SK-N-SH (cell line): ENCODE data around the gene SLC47A2. TPM values are rescaled to one million over a fixed set of nuclear protein-coding genes. Genes with fewer than 3 reads are reported as not detected.

ENCODE experiments used
- CTCF ChIA-PET: fragments of 300-600, 350-600 bp; formaldehyde crosslinking; extraction: SDS; loops from one replicate; lab custom pipeline; 2021; lab: Yijun Ruan, JAX
- POLR2A ChIA-PET: fragments of 350-600 bp; sonication (Branson Sonifier 250); formaldehyde crosslinking; extraction: SDS; loops from one replicate; lab custom pipeline; 2020; ENCODE audit warnings: antibody characterized with exemption, inconsistent platforms; lab: Yijun Ruan, JAX
- DNase-seq: peaks from one replicate; pipeline ENCODE4 v3.0.0; 2012
- H2AFZ ChIP-seq: fragments of 200-600 bp; sonication (generic); 2 replicates; pipeline ENCODE4 v1.8.1; 2016; ENCODE audit warnings: antibody characterized with exemption, mild to moderate bottlenecking, low read depth
- H3F3A ChIP-seq: fragments of 200-600 bp; sonication (generic); replicated peaks from 2 replicates; pipeline ENCODE3; 2016; ENCODE audit warnings: antibody characterized with exemption, mild to moderate bottlenecking; ENCODE audit not compliant: insufficient read depth
- H3K27ac ChIP-seq, 2 experiments: fragments of 200-500 bp in 1 of 2; fragments of 200-600 bp in 1 of 2; sonication (Bioruptor generic) in 1 of 2; sonication (generic), shearing (Covaris generic) in 1 of 2; 2 replicates each; pipeline versions ENCODE4 v1.5.1 to v1.6.1; 2014 to 2016; ENCODE audit warnings: low read depth in 2 of 2, inconsistent platforms in 1 of 2, low read length in 1 of 2, mild to moderate bottlenecking in 1 of 2, mixed read lengths in 1 of 2
- H3K27me3 ChIP-seq: fragments of 200-600 bp; sonication (generic), shearing (Covaris generic); 2 replicates; pipeline ENCODE4 v1.6.1; 2016; ENCODE audit warnings: mixed run types; ENCODE audit not compliant: insufficient read depth
- H3K36me3 ChIP-seq, 2 experiments: fragments of 200-500 bp in 1 of 2; fragments of 200-600 bp in 1 of 2; sonication (Bioruptor generic) in 1 of 2; sonication (generic) in 1 of 2; replicated peaks in 1 of 2; 2 replicates each; pipeline versions ENCODE3 to v1.5.1; 2014 to 2016; ENCODE audit warnings: low read length in 1 of 2, mild to moderate bottlenecking in 1 of 2; ENCODE audit not compliant: insufficient read depth in 2 of 2, control insufficient read depth in 1 of 2
- H3K4me1 ChIP-seq, 2 experiments: fragments of 200-500 bp in 1 of 2; fragments of 200-600 bp in 1 of 2; sonication (Bioruptor generic) in 1 of 2; sonication (generic), shearing (Covaris generic) in 1 of 2; 2 replicates each; pipeline versions ENCODE4 v1.5.1 to v1.6.1; 2014 to 2016; ENCODE audit warnings: low read depth in 1 of 2, low read length in 1 of 2, mixed run types in 1 of 2; ENCODE audit not compliant: insufficient read depth in 2 of 2, control insufficient read depth in 1 of 2
- H3K4me2 ChIP-seq: fragments of 200-600 bp; sonication (generic), shearing (Covaris generic); 2 replicates; pipeline ENCODE4 v1.6.1; 2017; ENCODE audit warnings: mixed run types
- H3K4me3 ChIP-seq, 2 experiments: fragments of 200-500 bp in 1 of 2; fragments of 200-600 bp in 1 of 2; sonication (Bioruptor generic) in 1 of 2; sonication (generic), shearing (Covaris generic) in 1 of 2; 2 replicates each; pipeline versions ENCODE4 v1.5.1 to v1.8.1; 2014 to 2016; ENCODE audit warnings: low read depth in 2 of 2, inconsistent platforms in 1 of 2, low read length in 1 of 2, mild to moderate bottlenecking in 1 of 2, mixed read lengths in 1 of 2, moderate library complexity in 1 of 2
- H3K79me2 ChIP-seq: fragments of 200-600 bp; sonication (generic); 2 replicates; pipeline ENCODE4 v1.8.1; 2017; ENCODE audit warnings: mild to moderate bottlenecking; ENCODE audit not compliant: insufficient read depth
- H3K9ac ChIP-seq: fragments of 200-600 bp; sonication (generic); 2 replicates; pipeline ENCODE4 v1.6.1; 2017; ENCODE audit warnings: mixed run types
- H3K9me2 ChIP-seq: fragments of 200-600 bp; sonication (generic); 2 replicates; pipeline ENCODE4 v1.6.1; 2017; ENCODE audit warnings: mixed run types
- H3K9me3 ChIP-seq: fragments of 200-600 bp; sonication (generic); 2 replicates; pipeline ENCODE4 v1.6.1; 2017; ENCODE audit warnings: mixed run types, mild to moderate bottlenecking, moderate library complexity
- H4K20me1 ChIP-seq: fragments of 200-600 bp; sonication (generic); 2 replicates; pipeline ENCODE4 v1.6.1; 2017; ENCODE audit warnings: mild to moderate bottlenecking, mixed run types; ENCODE audit not compliant: insufficient read depth
- CHD2 ChIP-seq: fragments of 150-350 bp; IDR thresholded peaks from 2 replicates; pipeline ENCODE4 v1.6.1; 2018; ENCODE audit warnings: low read length; ENCODE audit not compliant: partially characterized antibody
- ELF1 ChIP-seq: IDR thresholded peaks from 2 replicates; pipeline ENCODE4 v1.4.0; 2012
- EZH2phosphoT487 ChIP-seq: fragments of 200-600 bp; sonication (generic); IDR thresholded peaks from 2 replicates; pipeline ENCODE4 v1.6.1; 2017; ENCODE audit warnings: low read depth, mixed run types, mild to moderate bottlenecking, antibody characterized with exemption, moderate library complexity, borderline replicate concordance
- FOSL2 ChIP-seq: IDR thresholded peaks from 2 replicates; pipeline ENCODE4 v1.4.0; 2012; ENCODE audit warnings: low read depth, mild to moderate bottlenecking, moderate library complexity, borderline replicate concordance
- FOXJ3 ChIP-seq: sonication (generic); formaldehyde crosslinking; IDR thresholded peaks from 2 replicates; pipeline ENCODE4 v1.5.1; 2020; ENCODE audit warnings: mild to moderate bottlenecking, missing genetic modification reagents
- FOXM1 ChIP-seq: IDR thresholded peaks from 2 replicates; pipeline ENCODE4 v1.4.0; 2012; ENCODE audit warnings: low read depth, mild to moderate bottlenecking
- GATA2 ChIP-seq: sonication (generic); formaldehyde crosslinking; IDR thresholded peaks from 2 replicates; pipeline ENCODE4 v1.5.0; 2020; ENCODE audit warnings: mild to moderate bottlenecking, missing genetic modification reagents
- MEF2A ChIP-seq: IDR thresholded peaks from 2 replicates; pipeline ENCODE4 v1.4.0; 2012; ENCODE audit warnings: low read depth, borderline replicate concordance
- MXI1 ChIP-seq: IDR thresholded peaks from 2 replicates; pipeline ENCODE4 v1.6.1; 2012; ENCODE audit warnings: mild to moderate bottlenecking, low read depth, low read length, improper control_type of control experiment
- NFIC ChIP-seq: IDR thresholded peaks from 2 replicates; pipeline ENCODE4 v1.4.0; 2012; ENCODE audit warnings: borderline replicate concordance
- POLR2AphosphoS5 ChIP-seq: IDR thresholded peaks from 2 replicates; pipeline ENCODE4 v1.6.1; 2012; ENCODE audit warnings: low read depth, low read length
- RXRA ChIP-seq: IDR thresholded peaks from 2 replicates; pipeline ENCODE4 v1.4.0; 2012; ENCODE audit warnings: low read depth, mild to moderate bottlenecking, borderline replicate concordance
- SIN3A ChIP-seq: IDR thresholded peaks from 2 replicates; pipeline ENCODE4 v1.6.1; 2012; ENCODE audit warnings: low read depth, mild to moderate bottlenecking, low read length, moderate library complexity, borderline replicate concordance
- SMC3 ChIP-seq: IDR thresholded peaks from 2 replicates; pipeline ENCODE4 v1.6.1; 2012; ENCODE audit warnings: low read depth, low read length, improper control_type of control experiment
- TAF1 ChIP-seq: IDR thresholded peaks from 2 replicates; pipeline ENCODE4 v1.6.1; 2012; ENCODE audit warnings: low read depth, mild to moderate bottlenecking, low read length, moderate library complexity, borderline replicate concordance
- TCF12 ChIP-seq: IDR thresholded peaks from 2 replicates; pipeline ENCODE4 v1.4.0; 2012
- TEAD4 ChIP-seq: IDR thresholded peaks from 2 replicates; pipeline ENCODE4 v1.4.0; 2012; ENCODE audit warnings: mild to moderate bottlenecking, borderline replicate concordance; ENCODE audit not compliant: insufficient read depth
- YY1 ChIP-seq: IDR thresholded peaks from 2 replicates; pipeline ENCODE4 v1.4.0; 2012; ENCODE audit warnings: low read depth, mild to moderate bottlenecking
- WGBS: methylation state at CpG from one replicate; pipeline ENCODE4 v1.1.6; 2017; ENCODE audit warnings: low lambda C conversion rate; 5-methylcytosine and 5-hydroxymethylcytosine counted together
- polyA plus RNA-seq, 3 experiments: library from polyadenylated mRNA; depleted of rRNA; stranded (reverse); fragments of >200 nt; gene quantifications; 2 replicates each; pipeline ENCODE4 v1.2.3, GENCODE V29; 2012
- TF ChIP-seq, protein P1 (sequence below): fragments of 200-600 bp; sonication (generic); IDR thresholded peaks from 2 replicates; pipeline ENCODE4 v1.6.1; 2017; ENCODE audit warnings: antibody characterized with exemption, mild to moderate bottlenecking, moderate library complexity
- TF ChIP-seq, protein P2 (sequence below): IDR thresholded peaks from 2 replicates; pipeline ENCODE4 v1.4.0; 2012; ENCODE audit warnings: low read depth, borderline replicate concordance
- TF ChIP-seq, protein P3 (sequence below): IDR thresholded peaks from 2 replicates; pipeline ENCODE4 v1.4.0; 2012; ENCODE audit warnings: low read depth
- TF ChIP-seq, protein P4 (sequence below): fragments of 150-350 bp; IDR thresholded peaks from 2 replicates; pipeline ENCODE4 v1.6.1; 2017; ENCODE audit warnings: antibody characterized with exemption, low read length, low read depth, borderline replicate concordance
- TF ChIP-seq, protein P5 (sequence below): IDR thresholded peaks from 2 replicates; pipeline ENCODE4 v1.4.0; 2012; ENCODE audit warnings: low read depth, borderline replicate concordance
- TF ChIP-seq, protein P6 (sequence below): IDR thresholded peaks from 2 replicates; pipeline ENCODE4; 2012

SLC47A2 gene
- polyA plus RNA-seq, 1 of the 3 experiments (the other 2 are of a cell fraction) = not detected

DNA sequence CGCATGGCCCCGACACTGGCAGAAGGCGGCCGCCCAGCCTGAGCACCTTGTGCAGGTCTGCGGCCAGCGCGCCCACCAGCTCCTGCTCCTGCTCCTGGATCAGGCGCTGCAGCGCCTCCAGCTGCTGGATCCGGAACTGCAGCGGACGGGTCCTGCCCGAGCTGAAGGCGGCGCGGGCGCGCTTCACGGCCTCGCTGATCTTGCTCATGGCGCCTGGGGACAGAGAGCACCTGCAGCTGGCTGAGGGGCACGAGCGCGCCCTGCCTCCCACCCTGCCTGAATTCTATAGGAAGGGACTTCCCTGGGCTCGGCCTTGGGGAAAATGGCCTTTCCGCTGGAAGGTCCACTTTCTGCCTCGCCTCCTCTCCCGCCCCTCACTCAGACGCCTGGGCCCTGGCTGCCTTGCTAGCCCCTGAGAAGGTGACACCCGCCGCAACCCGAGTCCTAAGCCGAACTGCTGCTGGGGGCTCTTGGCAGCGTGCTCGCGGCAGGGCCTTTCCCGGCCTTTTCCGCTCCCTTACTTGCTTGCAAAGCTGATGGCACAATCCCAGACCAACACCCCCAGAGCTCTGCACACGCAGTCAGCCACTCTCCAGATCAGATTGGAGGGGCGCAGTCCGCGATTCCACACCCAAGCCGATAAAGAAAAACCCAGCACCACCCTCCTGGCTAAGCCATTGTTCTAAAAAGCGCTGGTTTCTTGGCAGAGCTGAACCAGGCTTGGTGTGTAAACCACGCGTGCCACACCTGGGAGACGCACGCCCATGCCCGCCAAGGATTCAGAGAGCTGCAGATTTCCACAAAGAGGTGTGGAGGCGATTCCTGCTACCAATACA is 28.8 kb upstream of the SLC47A2 start:
- DNase-seq = peak; percentile 95
- Histone ChIP-seq H3K9me3 (no peaks in the 10 kb centered on the region), H3K4me2 (peak overlapping the region; percentile 76), H3K36me3 (no peaks in the 10 kb centered on the region), H3K4me1 (peaks cover 0 to 6% of the 10 kb centered on the region in 2 experiments; a peak in 1 of 4 replicates), H3F3A (no peaks in the 10 kb centered on the region), H3K27ac (no peak overlapping the region; a peak in 1 of 4 replicates), H3K9me2 (no peaks in the 10 kb centered on the region), H3K27me3 (no peaks in the 10 kb centered on the region), H3K4me3 (peak overlapping the region in 1 of 2 experiments; percentile 47; a peak in 3 of 4 replicates), H2AFZ (no peak overlapping the region), H4K20me1 (no peaks in the 10 kb centered on the region), H3K79me2 (no peaks in the 10 kb centered on the region), H3K9ac (no peak overlapping the region)
- WGBS = 67% methylated on average over 28 of the region's 50 CpGs
- ChIA-PET CTCF (interaction anchor here (0.6 to 5.9 kb wide), 44 partner anchors 9 to 417 kb away, joined by 3 to 55 read pairs (median 4); partner anchors contain the start of genes ALDH3A2, SLC47A1 and SLC47A2), POLR2A (interaction anchor here (0.5 to 1.0 kb wide), 7 partner anchors 17 to 166 kb away, joined by 3 to 5 read pairs (median 4); partner anchors contain the start of gene ALDH3A2)
- TF ChIP-seq EZH2phosphoT487 (no peak), RXRA (no peak), TEAD4 (no peak), YY1 (0 out of 2 replicates have a peak, but pooled peaks have one; percentile 20), GATA2 (CRISPR knock-in tag) (no peak), NFIC (no peak), SIN3A (0 out of 2 replicates have a peak, but pooled peaks have one; percentile 21), TCF12 (no peak), FOXM1 (no peak), TAF1 (peak; percentile 54; the same call in 1 of the 2 replicates), MXI1 (no peak), FOXJ3 (CRISPR knock-in tag) (no peak), MEF2A (no peak), FOSL2 (no peak), POLR2AphosphoS5 (0 out of 2 replicates have a peak, but pooled peaks have one; percentile 55), ELF1 (no peak), CHD2 (no peak), SMC3 (peak; percentile 34; the same call in 1 of the 2 replicates)
- TF ChIP-seq, protein P1, sequence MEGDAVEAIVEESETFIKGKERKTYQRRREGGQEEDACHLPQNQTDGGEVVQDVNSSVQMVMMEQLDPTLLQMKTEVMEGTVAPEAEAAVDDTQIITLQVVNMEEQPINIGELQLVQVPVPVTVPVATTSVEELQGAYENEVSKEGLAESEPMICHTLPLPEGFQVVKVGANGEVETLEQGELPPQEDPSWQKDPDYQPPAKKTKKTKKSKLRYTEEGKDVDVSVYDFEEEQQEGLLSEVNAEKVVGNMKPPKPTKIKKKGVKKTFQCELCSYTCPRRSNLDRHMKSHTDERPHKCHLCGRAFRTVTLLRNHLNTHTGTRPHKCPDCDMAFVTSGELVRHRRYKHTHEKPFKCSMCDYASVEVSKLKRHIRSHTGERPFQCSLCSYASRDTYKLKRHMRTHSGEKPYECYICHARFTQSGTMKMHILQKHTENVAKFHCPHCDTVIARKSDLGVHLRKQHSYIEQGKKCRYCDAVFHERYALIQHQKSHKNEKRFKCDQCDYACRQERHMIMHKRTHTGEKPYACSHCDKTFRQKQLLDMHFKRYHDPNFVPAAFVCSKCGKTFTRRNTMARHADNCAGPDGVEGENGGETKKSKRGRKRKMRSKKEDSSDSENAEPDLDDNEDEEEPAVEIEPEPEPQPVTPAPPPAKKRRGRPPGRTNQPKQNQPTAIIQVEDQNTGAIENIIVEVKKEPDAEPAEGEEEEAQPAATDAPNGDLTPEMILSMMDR = peak; percentile 70
- TF ChIP-seq, protein P2, sequence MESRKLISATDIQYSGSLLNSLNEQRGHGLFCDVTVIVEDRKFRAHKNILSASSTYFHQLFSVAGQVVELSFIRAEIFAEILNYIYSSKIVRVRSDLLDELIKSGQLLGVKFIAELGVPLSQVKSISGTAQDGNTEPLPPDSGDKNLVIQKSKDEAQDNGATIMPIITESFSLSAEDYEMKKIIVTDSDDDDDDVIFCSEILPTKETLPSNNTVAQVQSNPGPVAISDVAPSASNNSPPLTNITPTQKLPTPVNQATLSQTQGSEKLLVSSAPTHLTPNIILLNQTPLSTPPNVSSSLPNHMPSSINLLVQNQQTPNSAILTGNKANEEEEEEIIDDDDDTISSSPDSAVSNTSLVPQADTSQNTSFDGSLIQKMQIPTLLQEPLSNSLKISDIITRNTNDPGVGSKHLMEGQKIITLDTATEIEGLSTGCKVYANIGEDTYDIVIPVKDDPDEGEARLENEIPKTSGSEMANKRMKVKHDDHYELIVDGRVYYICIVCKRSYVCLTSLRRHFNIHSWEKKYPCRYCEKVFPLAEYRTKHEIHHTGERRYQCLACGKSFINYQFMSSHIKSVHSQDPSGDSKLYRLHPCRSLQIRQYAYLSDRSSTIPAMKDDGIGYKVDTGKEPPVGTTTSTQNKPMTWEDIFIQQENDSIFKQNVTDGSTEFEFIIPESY = no peak
- TF ChIP-seq, protein P3, sequence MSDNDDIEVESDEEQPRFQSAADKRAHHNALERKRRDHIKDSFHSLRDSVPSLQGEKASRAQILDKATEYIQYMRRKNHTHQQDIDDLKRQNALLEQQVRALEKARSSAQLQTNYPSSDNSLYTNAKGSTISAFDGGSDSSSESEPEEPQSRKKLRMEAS = peak; percentile 71
- TF ChIP-seq, protein P4, sequence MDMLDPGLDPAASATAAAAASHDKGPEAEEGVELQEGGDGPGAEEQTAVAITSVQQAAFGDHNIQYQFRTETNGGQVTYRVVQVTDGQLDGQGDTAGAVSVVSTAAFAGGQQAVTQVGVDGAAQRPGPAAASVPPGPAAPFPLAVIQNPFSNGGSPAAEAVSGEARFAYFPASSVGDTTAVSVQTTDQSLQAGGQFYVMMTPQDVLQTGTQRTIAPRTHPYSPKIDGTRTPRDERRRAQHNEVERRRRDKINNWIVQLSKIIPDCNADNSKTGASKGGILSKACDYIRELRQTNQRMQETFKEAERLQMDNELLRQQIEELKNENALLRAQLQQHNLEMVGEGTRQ = no peak
- TF ChIP-seq, protein P5, sequence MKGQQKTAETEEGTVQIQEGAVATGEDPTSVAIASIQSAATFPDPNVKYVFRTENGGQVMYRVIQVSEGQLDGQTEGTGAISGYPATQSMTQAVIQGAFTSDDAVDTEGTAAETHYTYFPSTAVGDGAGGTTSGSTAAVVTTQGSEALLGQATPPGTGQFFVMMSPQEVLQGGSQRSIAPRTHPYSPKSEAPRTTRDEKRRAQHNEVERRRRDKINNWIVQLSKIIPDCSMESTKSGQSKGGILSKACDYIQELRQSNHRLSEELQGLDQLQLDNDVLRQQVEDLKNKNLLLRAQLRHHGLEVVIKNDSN = no peak
- TF ChIP-seq, protein P6, sequence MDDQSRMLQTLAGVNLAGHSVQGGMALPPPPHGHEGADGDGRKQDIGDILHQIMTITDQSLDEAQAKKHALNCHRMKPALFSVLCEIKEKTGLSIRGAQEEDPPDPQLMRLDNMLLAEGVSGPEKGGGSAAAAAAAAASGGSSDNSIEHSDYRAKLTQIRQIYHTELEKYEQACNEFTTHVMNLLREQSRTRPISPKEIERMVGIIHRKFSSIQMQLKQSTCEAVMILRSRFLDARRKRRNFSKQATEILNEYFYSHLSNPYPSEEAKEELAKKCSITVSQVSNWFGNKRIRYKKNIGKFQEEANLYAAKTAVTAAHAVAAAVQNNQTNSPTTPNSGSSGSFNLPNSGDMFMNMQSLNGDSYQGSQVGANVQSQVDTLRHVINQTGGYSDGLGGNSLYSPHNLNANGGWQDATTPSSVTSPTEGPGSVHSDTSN = no peak
